DMS114 treated with DMSO at 0.1 percent for 48 hours (cell line): ENCODE data around the gene VEPH1.

Experiments
- DNase-seq: peaks from one replicate; lab custom pipeline; 2025; ENCODE audit not compliant: unreplicated experiment; lab: John Stamatoyannopoulos, UW

The VEPH1 gene

DNA sequence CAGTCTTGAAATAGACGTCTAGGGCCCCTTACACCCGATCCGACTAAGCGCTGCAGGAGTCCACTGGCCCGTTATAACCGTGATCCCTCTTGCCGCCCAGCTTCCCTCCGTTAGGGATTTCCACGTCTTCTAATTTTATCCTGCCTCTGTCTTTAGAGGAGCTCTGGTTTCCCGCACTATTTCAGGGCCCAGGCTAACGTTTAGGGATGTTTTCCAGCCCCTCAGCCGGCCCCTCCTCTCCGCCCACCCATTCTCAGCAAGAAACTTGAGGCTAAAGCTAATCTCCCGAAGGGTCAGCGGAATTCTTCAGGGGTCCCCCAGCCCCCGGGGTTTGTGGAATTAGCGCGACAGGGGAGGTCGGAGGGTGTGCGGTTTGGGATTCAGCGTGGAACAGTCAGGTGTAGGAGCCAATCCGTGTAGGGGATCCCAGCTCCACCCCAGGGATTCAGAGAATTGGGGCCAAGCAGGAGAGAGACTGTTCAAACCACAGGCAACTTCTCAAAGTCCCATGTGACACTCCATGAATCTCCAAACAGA lies 65.0 kb downstream of the VEPH1 start:
- no peak for DNase-seq

DNA sequence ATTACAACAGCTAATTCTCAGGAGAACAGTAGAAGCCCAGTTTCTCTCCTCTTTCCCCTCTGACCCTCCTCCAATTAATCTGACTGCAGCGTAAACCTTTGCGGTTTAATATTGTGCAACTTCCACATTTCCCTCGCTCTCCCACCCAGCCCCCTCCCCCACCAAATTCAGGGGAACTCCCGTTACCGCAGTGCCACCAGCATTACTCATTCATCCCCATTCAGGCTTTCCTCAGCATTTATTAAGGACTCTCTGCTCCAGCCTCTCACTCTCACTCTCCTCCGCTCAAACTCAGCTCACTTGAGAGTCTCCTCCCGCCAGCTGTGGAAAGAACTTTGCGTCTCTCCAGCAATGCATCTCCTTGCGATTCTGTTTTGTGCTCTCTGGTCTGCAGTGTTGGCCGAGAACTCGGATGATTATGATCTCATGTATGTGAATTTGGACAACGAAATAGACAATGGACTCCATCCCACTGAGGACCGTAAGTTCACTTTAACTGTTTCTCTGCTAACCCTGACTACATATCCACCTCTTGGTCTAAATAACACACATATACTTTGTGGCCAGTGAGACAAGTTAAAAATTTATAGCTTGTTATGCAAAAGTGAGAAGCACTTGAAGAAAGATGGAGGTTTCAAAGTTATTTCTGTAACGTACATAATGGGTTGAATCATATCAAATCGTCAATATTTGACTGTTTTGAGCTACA lies 66.5 kb downstream of the VEPH1 start, which contains the start of gene PTX3:
Gene PTX3, plus strand, starts transcription at position 268 of the 709 bp plus-strand sequence. Its CDS starts 84 bp downstream, at position 352.
- DNase-seq: no peak

DNA sequence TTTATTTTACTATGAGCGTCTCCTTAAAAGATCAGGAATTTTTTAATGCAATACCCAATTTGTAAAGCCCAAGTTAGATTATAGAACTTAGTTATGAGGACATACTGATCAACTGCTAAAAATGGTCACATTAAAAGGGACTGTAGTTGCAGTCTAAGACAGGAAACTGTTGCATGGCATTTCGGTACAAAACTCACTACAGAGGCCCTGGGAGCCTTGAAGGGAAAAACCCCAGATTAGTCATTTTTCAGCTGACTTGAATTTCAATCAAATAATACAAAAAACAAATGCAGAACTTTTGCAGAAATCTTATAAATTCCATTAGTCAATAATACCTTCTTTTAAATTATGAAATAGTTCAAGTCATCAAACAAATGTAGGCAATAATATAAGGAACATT lies 73.5 kb downstream of the VEPH1 start:
- no peak for DNase-seq

DNA sequence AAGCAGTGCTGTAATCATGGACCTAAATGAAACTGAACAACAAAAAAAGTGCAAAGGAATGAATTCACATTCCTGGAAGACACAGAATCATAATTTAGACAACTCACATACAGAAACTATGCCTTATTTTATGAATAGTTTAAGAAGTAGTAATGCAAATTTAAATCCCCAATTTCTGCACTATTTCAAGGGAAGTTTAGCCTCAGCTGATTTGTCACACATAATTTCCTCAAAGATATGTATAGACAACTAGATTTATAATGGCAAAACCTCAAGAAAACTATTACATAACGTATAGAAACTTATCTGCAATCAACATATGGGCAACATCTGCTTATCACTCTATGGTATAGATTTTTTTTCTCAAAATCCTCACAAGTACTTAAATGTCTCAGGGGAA lies 74.4 kb downstream of the VEPH1 start:
- DNase-seq: no peak

DNA sequence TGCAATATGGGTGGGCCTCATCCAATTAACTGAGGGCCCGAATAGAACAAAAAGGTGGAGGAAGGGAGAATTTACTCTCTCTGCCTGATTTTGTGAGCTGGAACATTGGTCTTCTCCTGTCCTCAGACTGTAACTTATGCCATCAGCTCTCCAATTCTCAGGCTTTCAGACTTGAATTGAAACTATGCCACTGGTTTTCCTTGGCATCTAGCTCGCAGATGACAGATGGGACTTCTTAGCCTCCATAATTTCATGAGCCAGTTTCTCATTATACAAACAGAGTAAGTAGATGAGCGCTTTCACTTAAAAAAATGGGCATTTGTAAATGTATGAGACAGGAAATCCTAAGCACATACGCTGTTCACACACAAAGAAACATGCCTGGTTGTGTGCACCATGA lies 75.3 kb downstream of the VEPH1 start:
- DNase-seq: no peak

DNA sequence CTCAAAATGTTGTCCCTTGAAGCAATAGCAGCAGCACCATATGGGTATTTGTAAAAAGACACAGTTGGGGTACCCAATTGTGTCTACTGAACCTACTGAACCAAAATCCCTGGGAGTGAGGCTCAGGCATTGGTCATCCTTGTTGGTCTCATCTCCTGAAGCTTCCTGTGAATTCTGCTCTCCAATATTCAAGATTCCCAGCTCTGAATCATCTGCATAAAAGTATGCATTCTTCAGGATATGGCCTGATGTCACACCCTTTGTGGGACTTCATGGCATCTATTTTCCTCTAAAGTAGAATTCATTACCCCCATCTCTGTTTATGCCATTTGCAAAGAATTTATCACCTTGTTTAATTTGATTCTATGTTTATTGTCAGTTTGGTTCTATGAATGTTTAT lies 79.9 kb downstream of the VEPH1 start:
- DNase-seq: no peak

DNA sequence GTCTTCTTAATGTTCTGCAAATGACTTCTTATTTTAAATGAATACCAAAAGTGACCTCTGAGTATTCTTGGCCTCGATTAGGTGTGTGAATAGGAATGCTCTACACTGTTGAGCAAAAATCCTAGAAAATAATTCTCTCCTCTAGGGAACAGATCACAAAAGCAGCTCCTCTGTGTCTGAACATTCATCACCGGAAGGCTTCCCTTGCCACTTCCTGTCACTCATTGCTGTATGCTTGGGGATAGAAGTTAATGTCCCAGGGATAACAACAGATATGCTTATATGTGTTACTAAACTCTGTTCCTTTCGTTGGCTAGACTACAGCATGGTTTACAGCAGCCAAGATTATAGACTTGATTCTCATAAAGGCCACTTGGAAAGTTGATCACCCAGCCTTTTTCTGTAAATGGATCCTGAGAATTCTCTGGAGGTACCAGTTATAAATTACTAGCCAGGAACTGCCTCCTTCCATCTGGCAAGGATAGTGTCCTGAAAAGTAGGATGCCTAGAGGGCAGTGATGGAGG lies 82.5 kb downstream of the VEPH1 start:
- DNase-seq: no peak

DNA sequence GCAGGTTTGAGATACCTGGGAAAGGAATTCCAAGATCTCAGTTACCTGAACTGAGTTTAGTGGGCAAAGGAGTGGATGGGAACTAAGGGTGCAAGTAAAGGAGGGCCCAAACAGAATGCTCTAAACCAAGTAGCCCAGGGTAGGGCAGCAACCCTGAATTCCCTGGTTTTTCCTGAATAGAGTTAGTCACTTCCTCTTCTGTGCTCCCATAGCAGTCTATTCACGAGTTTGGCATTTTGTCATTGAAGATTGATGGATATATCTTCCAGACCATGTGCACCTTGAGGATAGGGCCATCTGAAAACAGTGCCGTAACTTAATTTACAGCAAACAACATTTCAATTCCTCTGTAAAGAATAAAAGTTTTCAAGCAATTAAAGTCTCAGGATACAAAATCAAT lies 85.1 kb downstream of the VEPH1 start:
- no peak for DNase-seq

DNA sequence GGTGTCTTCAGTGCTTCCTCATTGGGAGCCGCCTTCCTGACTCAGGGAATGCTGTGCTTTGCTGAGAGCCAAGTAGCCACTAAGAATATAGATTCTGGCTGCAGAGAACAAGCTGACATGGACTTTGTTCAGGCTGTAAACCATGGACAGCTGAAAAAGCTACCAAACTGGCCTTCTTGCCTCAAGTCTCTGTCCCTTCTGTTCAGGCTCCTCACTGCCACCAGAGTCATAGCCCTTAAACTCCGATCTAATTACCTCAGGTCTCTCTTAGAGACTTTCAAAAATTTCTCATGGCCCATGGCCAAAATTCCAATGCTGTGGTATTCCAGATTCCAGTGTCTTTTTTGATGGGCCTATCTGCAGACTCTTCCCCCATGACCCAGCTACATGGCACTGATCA lies 86.0 kb downstream of the VEPH1 start:
- DNase-seq: no peak

DNA sequence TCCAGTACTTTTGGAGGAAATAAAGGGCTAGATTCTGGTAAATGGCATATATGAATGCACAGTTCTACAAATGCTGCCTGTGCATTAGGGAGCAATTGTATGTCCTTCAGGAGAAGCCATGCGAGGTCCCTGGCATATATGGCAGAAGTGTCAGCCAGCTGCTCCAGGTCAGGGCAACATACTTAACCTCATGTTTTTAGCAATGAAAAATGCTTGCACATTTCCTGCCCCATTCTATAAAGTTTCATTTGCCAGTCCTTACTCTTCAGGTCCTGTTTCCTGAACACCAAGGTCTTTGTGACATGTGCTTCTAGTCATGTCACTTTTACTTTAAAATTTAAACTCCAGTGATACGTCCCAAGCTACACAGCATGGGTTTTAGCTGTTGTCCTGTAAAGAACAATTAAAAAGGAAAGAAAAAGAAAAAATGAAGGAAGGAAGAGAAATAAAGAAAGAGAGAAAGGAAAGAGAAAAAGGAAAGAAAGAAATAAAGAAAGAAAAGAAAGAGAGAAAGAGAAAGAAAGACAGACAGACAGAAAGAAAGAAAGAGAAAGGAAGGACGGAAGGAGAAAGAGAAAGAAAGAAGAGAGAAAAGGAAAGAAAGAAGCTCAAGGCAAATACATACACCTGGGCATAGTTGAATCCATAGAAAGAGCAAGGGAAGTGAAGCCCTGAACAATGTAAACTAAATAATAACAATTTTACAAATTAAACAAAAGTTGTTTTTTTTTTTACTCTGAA lies 86.7 kb downstream of the VEPH1 start:
- DNase-seq: no peak

DNA sequence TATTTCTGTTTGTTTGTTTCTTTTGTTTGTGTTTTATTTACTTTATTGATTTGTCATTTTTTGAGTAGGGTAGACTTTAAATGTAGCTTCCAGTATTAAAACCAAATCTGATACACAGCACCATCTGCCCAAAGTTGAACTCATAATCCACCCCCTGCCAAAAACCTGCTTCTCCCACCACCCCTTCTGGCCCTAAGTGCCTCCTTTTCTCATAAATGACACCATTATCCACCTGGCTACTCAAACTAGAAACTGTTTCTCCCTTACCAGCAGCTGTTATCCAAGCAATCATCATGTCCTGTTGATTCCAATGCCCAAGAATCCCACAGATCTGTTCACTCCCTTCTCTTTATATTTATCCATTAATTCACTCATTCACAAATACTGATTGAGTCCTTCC lies 88.4 kb downstream of the VEPH1 start:
- no peak for DNase-seq

DNA sequence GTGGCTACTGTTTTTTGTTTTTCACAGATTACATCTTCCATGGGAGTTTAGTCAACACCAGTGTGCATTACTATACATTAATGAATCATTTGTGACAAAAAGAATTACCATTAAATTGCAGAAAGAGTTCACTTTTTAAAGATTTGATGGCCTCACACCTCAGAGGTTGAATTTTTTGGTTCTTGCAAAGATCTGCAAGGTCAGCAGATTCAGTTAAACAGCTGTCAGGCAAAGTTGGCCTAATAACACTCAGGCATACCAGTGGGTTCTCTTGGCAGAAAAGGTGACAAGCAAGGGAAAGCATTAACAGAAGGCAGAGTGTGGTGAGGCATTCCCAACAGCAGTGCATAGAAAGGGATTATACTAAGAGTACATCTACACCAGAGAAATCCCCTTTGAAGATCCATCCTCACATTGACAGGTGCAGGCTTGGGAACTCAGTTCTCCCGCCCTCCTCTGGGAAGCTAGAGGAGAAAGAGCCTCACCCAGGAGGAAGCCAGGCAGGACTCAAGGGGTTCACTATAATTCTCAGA lies 90.8 kb downstream of the VEPH1 start:
- DNase-seq: no peak

DNA sequence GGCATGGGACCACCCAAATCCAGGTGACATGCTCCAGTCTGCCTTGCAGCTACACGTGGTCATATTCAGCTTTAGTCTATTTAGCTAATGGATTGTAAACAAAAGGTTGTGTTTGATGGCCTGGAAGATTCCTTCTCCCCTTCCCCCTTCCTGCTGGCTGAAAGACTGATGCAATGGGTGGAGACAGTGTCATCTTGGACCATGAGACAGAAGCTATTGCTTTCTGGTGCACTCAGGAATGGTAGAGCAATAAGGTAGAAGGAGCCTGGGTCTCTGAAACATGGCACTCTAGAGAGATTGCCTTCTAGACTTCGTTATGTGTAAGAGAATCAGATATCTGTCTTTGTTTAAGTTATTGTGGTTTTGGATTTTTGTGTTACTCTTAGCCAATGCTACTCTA lies 92.3 kb downstream of the VEPH1 start:
- no peak for DNase-seq

DNA sequence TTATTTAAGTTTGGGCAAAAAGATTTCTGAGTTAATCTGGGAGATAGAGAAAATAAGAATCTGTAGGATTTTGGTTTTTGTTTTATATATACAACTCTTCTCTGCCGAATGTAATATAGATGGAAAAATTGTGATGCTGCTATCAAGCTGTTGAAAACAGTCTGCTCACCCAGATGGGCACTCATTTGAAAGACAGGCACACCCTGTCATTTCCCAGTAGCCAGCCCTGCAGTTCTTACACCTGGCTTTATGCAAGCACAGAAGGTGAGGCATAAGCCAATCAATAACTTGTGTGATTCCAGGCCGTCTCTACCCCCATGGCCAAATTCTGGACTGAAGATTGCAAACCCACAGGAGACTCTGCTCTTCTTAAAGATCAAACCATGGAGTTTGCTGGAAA lies 93.7 kb downstream of the VEPH1 start:
- DNase-seq: no peak

DNA sequence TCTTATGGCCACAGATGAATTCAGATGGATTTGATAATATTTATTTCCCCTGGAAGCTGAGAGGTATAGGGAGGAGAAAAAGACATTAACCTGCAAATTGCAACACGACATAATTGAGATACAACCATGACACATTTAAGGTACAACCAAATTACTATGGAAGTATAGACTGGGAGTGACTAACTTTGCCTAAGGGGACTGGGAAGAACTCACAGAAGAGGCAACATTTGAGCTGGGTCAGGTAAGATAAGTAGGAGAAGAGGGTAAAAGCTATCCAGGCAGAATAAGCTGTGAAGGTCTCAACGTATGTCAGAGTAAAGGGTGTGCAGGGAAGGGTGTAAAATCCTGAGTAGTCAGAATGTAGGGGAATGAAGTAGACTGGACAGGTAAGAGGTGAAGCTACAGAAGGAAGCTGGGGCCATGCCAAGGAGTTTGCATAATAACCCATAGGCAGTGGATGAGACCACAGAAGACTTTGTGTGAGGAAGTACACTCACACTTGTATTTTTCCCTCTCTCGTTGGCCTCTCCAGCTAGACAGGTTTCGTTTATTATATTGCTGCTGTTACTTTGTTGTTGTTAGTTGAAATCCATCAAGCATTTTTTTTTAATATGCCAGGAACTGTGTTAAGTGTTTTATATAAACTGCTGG lies 94.6 kb downstream of the VEPH1 start:
- DNase-seq: no peak

DNA sequence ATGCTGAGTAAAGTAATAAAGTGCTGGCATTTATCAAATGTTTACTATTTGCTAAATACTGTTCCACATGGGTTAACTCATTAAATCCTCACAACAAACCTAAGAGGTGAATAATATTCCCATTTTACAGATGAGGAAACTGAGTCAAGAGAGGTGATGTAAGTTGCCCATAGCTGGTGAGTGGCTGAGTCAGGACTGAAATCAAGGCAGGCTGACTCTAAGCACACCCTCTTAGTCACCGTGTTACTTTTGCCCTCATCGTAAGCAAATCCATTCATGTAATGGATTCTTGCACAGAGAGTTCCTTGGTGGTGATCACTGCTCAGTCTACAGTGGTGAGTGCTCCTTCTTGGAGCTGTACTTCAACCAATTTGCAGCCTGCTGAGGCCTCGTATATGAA lies 95.4 kb downstream of the VEPH1 start:
- DNase-seq: no peak

DNA sequence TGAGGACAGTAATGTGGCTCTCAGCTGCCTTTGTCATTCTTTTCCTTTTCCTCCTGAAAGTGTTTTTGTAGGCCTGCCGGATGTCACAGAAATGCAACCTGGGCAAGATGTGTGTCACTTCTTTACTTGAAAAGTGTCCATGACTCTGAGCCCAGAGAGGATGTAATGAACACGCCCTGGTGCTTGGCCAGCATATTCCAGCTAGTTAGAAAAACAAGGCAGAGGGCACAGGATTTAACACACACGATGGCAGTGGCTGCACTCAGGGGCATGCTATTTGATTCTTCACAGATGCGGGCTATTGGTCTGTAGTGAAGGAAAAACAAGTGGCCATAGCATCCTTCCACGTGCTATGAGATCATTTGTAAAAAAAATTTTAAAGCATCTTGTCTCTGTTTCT lies 96.8 kb downstream of the VEPH1 start:
- no peak for DNase-seq

DNA sequence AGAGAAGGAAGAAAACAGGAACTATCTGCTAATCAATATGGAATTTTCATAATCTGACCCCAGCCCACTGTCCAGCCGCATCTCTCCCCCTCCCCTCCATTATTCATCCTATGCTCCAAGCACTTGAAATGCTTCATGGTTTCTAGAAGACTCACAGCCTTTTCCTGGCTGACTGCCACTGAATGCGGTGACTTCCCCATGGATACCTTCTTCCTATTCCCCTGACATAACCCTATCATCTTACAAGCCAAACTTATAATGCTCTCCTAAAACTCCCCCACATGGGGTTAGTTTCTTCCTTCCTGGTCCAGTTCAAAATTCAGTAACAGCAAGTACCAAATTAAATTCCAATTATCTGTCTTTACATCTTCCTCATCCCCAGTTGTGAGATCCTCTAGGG lies 97.8 kb downstream of the VEPH1 start:
- no peak for DNase-seq

DNA sequence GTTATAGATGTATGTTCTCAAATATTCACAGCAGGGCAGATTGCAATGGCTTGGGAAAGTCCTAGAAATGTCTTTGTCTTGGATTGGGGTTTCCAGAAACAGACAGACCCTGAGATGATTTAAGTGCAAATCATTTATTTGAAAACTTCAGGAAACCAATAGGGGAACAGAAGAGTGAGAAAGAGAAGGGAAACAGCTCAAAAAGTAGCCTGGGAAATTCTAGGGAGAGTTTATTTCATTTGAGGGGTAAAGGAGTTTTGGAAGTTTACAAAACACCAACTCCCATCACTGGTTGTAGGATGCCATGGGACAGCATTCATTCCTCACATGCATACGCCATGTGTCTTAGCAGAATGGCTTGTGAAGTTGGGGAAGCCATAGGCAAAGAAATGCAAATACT lies 98.8 kb downstream of the VEPH1 start:
- no peak for DNase-seq

DNA sequence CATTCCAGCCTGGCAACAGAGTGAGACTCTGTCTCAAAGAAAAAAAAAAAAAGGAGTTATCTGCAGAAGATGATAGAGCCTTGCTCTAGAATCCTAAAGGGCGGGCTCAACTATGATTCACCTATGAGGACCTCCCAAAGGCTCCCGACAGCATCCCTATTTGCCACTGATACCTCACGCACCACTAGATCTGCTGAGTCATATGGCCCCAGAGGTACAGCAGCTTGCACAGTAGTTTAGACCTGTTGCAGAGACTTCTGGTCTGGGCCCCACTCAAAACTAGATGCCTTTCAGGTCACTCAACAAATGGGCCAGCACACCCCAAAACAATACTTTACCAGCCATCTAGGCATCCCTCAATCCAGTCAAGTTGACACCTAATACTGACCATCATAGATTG lies 104.6 kb downstream of the VEPH1 start:
- DNase-seq: no peak

DNA sequence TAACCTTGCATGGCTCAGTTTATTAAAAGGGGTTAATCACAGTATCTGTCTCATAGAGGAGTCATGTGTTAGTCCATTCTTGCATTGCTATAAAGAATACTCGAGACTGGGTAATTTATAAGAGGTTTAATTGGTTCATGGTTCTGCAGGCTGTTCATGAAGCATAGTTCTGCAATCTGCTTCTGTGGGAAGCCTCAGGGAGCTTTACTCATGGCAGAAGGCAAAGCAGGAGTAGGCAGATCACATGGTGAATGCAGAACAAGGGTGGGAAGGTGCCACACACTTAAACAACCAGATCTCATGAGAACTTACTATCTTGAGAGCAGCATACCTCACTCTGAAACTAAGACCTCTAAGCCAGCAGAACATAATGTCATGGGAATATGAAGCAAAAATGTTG lies 108.8 kb downstream of the VEPH1 start:
- DNase-seq: no peak
